Transverse colon (tissue), 4 donors: Measurements from ENCODE around the gene DDTL. TPM values are rescaled to one million over a fixed set of nuclear protein-coding genes. Genes with fewer than 3 reads are reported as not detected.
"Not testable (repeated sequence)": the region's sequence is repeated elsewhere in the genome, so short reads cannot be mapped to it uniquely, and the experiment has no call there.

ENCODE experiments used
- DNase-seq: peaks from one replicate; pipeline ENCODE4 v3.0.0-alpha.2; 2019
- H3K27ac ChIP-seq, 4 donors: fragments of 200-600 bp; sonication (generic); 2 replicates each; pipeline ENCODE4 v1.5.1; 2016 to 2018; ENCODE audit warnings: inconsistent platforms in 4 of 4
- H3K27me3 ChIP-seq: fragments of 200-600 bp; sonication (generic); 2 replicates; pipeline ENCODE4 v1.5.1; 2017; ENCODE audit warnings: inconsistent platforms
- H3K36me3 ChIP-seq, 4 donors: fragments of 200-600 bp; sonication (generic); 2 replicates each; pipeline ENCODE4 v1.5.1; 2017 to 2019; ENCODE audit warnings: inconsistent platforms in 4 of 4
- H3K4me1 ChIP-seq, 4 donors: fragments of 200-600 bp; sonication (generic); 2 replicates each; pipeline ENCODE4 v1.5.1; 2017 to 2020; ENCODE audit warnings: inconsistent platforms in 4 of 4
- H3K4me3 ChIP-seq, 4 donors: fragments of 200-600 bp; sonication (generic); 1 replicate in 1 of 4; 2 replicates in 3 of 4; pipeline versions ENCODE4 v1.5.1 to v1.6.1; 2017 to 2019; ENCODE audit warnings: inconsistent platforms in 4 of 4
- H3K9me3 ChIP-seq, 2 donors: fragments of 200-600 bp; sonication (generic); 2 replicates each; pipeline ENCODE4 v1.5.1; 2017 to 2019; ENCODE audit warnings: inconsistent platforms in 2 of 2
- WGBS, 2 donors: methylation state at CpG; one replicate each; pipeline ENCODE4 v1.1.5; 2018; ENCODE audit warnings: low coverage in 1 of 2; 5-methylcytosine and 5-hydroxymethylcytosine counted together
- in situ Hi-C, 4 donors: fragments of 200-750 bp; cut with MboI; loops; one replicate each; pipeline versions ENCODE4 v1.15.0 to v1.15.1; 2017; ENCODE audit warnings: low sequenced_read_pairs in 3 of 4, low pct_ligation_motif_present in 1 of 4, low pct_unique_long_range_greater_than_20kb in 1 of 4
- intact Hi-C: fragments of 100-400 bp; cut with DNase I; formaldehyde crosslinking; loops from one replicate; pipeline ENCODE4 v1.15.1; 2023; ENCODE audit warnings: low total_unique reads
- total RNA-seq, 4 donors: library from RNA; depleted of rRNA; stranded (reverse); fragments of >200 nt; gene quantifications; one replicate each; pipeline ENCODE4 v1.1.0, GENCODE V29; 2016
- TF ChIP-seq, protein P1 (sequence below), 5 experiments: fragments of 200-600 bp in 3 of 5; fragments of 450-650 bp in 2 of 5; sonication (generic) in 3 of 5; IDR thresholded peaks; 1 replicate in 2 of 5; 2 replicates in 3 of 5; pipeline ENCODE4 v1.5.1; 2016 to 2017; ENCODE audit warnings: antibody characterized with exemption in 5 of 5, inconsistent platforms in 3 of 5, mild to moderate bottlenecking in 2 of 5, moderate library complexity in 1 of 5

The DDTL gene
- total RNA-seq, 4 donors from 2014 or later = 1.5 to 1.8 TPM; not detected in 2

DNA sequence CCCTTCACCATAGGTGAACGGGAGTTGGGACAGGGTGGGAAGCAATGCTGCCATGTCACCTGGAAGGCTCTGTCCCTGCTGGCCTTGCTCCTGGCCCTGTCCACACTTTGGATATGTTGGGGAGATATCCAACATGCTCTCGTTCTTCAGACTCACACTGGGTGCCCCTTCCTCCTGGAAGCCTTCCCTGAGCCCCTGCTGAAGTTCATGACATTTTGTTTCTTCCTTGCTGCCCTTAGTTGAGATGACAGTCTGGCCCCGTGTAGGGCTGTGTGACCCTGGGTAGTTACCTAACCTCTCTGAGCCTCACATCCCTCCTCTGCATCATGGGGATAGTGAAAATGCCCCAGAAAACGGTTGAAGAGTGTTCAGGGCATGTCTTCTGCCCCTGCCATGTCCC, 13.2 kb upstream of the DDTL start:
- in situ Hi-C loops, intact Hi-C loops: not testable (repeated sequence)
- WGBS, 2 donors = 59 to 80% methylated on average over 1 to 4 of the region's 4 CpGs

GRCh38 chr22:23954193-23954990, 12.3 kb upstream of the DDTL start:
- H3K4me3 ChIP-seq, in situ Hi-C loops, intact Hi-C loops, H3K4me1 ChIP-seq, H3K36me3 ChIP-seq, DNase-seq, H3K9me3 ChIP-seq, H3K27ac ChIP-seq, H3K27me3 ChIP-seq: not testable (repeated sequence)
- WGBS, 2 donors = 62 to 75% methylated on average over 6 to 8 of the region's 8 CpGs

More for the DNA sequence above, 13.2 kb upstream of the DDTL start:
- H3K4me1 ChIP-seq, H3K9me3 ChIP-seq, H3K36me3 ChIP-seq, H3K4me3 ChIP-seq, H3K27me3 ChIP-seq, H3K27ac ChIP-seq, DNase-seq: not testable (repeated sequence)

DNA sequence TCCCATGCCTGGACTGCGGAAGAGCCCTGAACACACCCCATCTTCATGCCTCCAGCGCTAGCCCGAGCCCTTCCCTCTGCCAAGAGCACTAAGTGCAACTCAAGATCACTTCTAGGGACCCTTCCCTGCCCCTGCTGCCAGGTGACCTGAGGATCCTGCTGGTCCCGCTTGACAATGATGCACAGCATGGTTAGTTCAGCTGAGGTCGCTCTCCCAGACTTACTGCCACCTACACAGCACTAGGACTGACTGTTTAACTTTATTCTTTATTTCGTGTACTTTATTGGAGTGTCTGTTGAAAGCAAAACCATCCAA, 11.7 kb upstream of the DDTL start:
- H3K9me3 ChIP-seq, in situ Hi-C loops, DNase-seq, H3K27ac ChIP-seq, H3K36me3 ChIP-seq, H3K4me1 ChIP-seq, H3K27me3 ChIP-seq, intact Hi-C loops, H3K4me3 ChIP-seq: not testable (repeated sequence)
- WGBS, 2 donors = 72% methylated on average over 5 of the region's 6 CpGs; no CpG with 5 or more reads in 1 of the 2 donors

GRCh38 chr22:23955886-23956285, 10.8 kb upstream of the DDTL start:
- DNase-seq, H3K4me3 ChIP-seq, H3K27me3 ChIP-seq, H3K27ac ChIP-seq, in situ Hi-C loops, H3K4me1 ChIP-seq, H3K36me3 ChIP-seq, intact Hi-C loops, H3K9me3 ChIP-seq: not testable (repeated sequence)
- 73 to 77% methylated on average over 3 to 7 of the region's 8 CpGs for WGBS, 2 donors

DNA sequence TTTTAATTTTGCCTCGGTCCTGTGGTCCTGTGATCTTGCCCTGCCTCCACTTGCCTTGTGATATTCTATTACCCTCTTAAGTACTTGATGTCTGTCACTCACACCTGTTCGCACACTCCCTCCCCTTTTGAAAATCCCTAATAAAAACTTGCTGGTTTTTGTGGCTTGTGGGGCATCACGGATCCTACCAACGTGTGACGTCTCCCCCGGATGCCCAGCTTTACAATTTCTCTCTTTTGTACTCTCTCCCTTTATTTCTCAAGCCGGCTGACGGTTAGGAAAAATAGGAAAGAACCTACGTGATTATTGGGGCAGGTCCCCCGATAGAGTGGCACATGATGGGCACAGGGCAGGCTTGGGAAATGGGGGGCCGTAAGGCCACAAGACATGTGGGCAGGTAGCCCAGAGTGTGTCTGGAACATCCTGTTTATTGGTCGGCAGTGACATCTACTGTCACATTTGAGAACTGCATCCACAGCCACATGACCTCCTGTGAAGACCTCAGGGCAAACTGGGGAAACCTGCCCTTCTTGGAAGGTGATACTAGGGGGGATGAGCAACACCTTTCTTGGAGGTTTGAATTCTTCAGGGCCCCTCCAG, 10.3 kb upstream of the DDTL start:
- H3K36me3 ChIP-seq, intact Hi-C loops, H3K27me3 ChIP-seq, H3K9me3 ChIP-seq, in situ Hi-C loops, H3K27ac ChIP-seq, H3K4me1 ChIP-seq, H3K4me3 ChIP-seq: not testable (repeated sequence)
- peak; percentile 84 for DNase-seq
- WGBS, 2 donors = 24 to 29% methylated on average over 7 to 12 of the region's 12 CpGs
- TF ChIP-seq, protein P1, sequence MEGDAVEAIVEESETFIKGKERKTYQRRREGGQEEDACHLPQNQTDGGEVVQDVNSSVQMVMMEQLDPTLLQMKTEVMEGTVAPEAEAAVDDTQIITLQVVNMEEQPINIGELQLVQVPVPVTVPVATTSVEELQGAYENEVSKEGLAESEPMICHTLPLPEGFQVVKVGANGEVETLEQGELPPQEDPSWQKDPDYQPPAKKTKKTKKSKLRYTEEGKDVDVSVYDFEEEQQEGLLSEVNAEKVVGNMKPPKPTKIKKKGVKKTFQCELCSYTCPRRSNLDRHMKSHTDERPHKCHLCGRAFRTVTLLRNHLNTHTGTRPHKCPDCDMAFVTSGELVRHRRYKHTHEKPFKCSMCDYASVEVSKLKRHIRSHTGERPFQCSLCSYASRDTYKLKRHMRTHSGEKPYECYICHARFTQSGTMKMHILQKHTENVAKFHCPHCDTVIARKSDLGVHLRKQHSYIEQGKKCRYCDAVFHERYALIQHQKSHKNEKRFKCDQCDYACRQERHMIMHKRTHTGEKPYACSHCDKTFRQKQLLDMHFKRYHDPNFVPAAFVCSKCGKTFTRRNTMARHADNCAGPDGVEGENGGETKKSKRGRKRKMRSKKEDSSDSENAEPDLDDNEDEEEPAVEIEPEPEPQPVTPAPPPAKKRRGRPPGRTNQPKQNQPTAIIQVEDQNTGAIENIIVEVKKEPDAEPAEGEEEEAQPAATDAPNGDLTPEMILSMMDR (IDR thresholded peaks at IDR 0.05) = peak; percentile 78 to 92 (median 84)

DNA sequence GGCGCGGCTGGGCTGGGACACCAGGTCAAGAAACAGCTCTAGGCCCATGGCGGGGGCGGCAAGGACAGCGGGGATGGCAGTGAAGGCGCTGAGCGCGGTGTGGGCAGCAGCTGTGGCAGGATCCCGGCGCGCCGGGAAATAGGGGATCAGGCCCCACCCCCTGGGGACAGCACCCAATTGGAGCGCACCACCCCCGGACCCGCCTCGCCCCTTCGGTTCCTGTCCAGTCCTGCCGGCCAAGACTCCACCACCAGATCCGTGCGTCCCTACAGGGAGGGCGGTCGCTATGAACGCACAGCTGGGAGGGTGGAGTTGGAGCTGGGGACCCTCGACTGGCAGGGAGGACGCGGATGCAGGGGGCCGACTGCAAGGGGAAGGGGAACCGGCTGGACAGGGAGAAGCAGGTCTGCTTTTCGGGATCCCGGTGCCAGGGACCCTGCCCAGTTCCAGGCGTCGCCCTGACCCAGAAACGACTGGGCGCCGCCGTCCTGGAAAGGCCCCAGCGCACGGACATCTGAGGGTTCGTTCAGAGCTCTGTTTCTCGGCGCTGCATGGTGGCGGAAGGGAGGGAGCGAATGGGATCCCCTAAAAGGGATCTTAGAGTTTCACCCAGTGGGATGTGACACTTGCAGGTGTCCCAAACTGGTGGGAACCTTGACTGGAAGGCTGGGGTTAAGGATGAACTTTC, 5.5 kb upstream of the DDTL start, which contains the start of gene GSTT2B:
Gene GSTT2B, minus strand, starts transcription at position 112 of the 688 bp plus-strand sequence. Its CDS starts 64 bp downstream, at position 48.
- not testable (repeated sequence) for H3K27ac ChIP-seq
- peak within 1 kb of the TSS in 1 of 4 donors; percentile 29 for H3K4me3 ChIP-seq

DNA sequence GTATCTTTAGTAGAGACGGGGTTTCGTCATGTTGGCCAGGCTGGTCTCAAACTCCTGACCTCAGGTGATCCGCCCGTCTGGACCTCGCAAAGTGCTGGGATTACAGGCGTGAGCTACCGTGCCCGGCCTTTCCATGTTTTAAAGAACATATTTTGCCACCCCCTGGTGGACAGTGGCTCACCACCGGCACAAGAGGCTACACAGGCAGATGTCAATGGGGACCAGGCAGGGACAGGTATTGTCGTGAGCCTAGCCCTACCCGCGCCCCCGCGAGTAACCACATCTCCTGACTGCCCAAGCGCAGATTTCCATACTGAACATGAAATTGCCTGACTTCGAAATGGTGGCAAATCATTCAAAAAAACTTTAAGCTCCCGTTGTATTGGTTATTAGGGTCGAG, 594 bp upstream of the DDTL start:
- H3K27me3 ChIP-seq, intact Hi-C loops, H3K36me3 ChIP-seq, H3K4me1 ChIP-seq, H3K4me3 ChIP-seq, DNase-seq, H3K9me3 ChIP-seq, in situ Hi-C loops, H3K27ac ChIP-seq: not testable (repeated sequence)
- WGBS, 2 donors = no CpG with 5 or more reads among the region's 18 CpGs

More for the DNA sequence above, 5.5 kb upstream of the DDTL start, which contains the start of gene GSTT2B:
- H3K36me3 ChIP-seq, H3K27me3 ChIP-seq, H3K9me3 ChIP-seq, DNase-seq, in situ Hi-C loops, intact Hi-C loops, H3K4me1 ChIP-seq: not testable (repeated sequence)
- WGBS, 2 donors = no CpG with 5 or more reads among the region's 43 CpGs
